ENCODE measurements around the gene XXYLT1. TPM values are rescaled to one million over a fixed set of nuclear protein-coding genes. Genes with fewer than 3 reads are reported as not detected.
"Not testable (repeated sequence)": the region's sequence is repeated elsewhere in the genome, so short reads cannot be mapped to it uniquely, and the experiment has no call there.

XXYLT1 gene
- total RNA-seq, 1 donor from 2014 or later: 16.4 TPM

DNA sequence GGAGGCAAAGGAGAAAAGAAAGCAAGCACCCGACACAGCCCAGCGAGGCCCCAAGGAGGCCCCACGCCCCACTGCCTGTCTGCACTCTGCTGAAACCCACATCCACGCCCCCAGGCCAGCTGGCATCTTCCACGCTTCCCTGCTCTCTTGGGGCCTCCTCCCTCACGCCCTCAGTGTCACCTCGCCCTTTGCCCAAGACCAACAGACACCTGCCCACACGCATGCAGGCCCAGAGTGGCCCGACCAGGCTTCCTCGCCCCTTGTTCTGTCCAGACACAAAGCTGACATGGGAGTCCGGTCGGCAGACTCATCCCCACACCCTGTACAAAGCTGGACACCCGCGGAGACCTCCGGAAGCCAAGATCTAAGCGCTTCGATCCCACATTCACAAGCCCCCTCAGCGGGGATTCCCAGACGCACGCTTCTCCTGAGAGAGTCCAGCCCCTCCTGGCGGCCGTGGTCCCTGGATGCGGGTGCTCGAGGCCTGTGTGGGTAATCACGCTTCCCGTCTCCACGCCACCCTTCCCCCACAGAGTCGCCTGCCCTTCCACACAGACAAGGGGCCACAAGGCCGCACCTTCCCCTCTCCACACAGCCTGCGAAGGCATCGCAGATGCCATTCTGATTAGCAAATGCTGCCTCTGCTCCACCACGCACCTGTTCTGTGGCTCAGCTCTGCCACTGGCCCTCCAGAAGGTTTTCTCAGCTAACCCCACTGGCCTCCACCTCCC is 176.6 kb downstream of the XXYLT1 start:
- Mint-ChIP-seq H3K27me3 (ENCODE audit: insufficient read depth, low read depth) (no peaks in the 10 kb centered on the region), H3K4me1 (peaks cover 42% of the 10 kb centered on the region), H3K9me3 (peaks cover 7% of the 10 kb centered on the region), H3K36me3 (peaks cover 6% of the 10 kb centered on the region), H3K4me3 (no peak overlapping the region), H3K27ac (no peak overlapping the region)
- Histone ChIP-seq H3K4me1 (no peaks in the 10 kb centered on the region), H3K4me2 (no peak overlapping the region), H3K9me3 (ENCODE audit: low read depth) (no peaks in the 10 kb centered on the region), H3K79me2 (ENCODE audit: low read depth) (no peaks in the 10 kb centered on the region), H3K4me3 (no peak overlapping the region), H3K9ac (no peak overlapping the region), H2AFZ (replicated peaks) (no peak overlapping the region), H4K20me1 (ENCODE audit: low read depth) (no peaks in the 10 kb centered on the region), H3K27me3 (no peaks in the 10 kb centered on the region), H3K27ac (no peak overlapping the region), H3F3A (ENCODE audit: low read depth) (no peaks in the 10 kb centered on the region), H3K36me3 (no peaks in the 10 kb centered on the region)
- no peak for DNase-seq (ENCODE audit: low spot score)
- TF ChIP-seq CTCF (IDR thresholded peaks at IDR 0.05) (no peak), EZH2phosphoT487 (IDR thresholded peaks at IDR 0.05) (no peak), EZH2 (IDR thresholded peaks at IDR 0.05) (no peak)

- Histone ChIP-seq H4K20me1 (ENCODE audit: low read depth) (no peaks in the 10 kb centered on the region), H3K9me3 (ENCODE audit: low read depth) (no peaks in the 10 kb centered on the region), H3K27me3 (no peaks in the 10 kb centered on the region), H3K36me3 (no peaks in the 10 kb centered on the region), H3K79me2 (ENCODE audit: low read depth) (no peaks in the 10 kb centered on the region), H3K4me3 (no peak overlapping the region), H3F3A (ENCODE audit: low read depth) (no peaks in the 10 kb centered on the region), H2AFZ (replicated peaks) (no peak overlapping the region), H3K4me2 (no peak overlapping the region), H3K4me1 (no peaks in the 10 kb centered on the region), H3K27ac (no peak overlapping the region), H3K9ac (no peak overlapping the region)
- Mint-ChIP-seq H3K4me3 (no peak overlapping the region), H3K9me3 (peaks cover 7% of the 10 kb centered on the region), H3K27ac (no peak overlapping the region), H3K4me1 (peaks cover 42% of the 10 kb centered on the region), H3K36me3 (peaks cover 6% of the 10 kb centered on the region), H3K27me3 (ENCODE audit: insufficient read depth, low read depth) (no peaks in the 10 kb centered on the region)
- no peak for TF ChIP-seq CTCF (IDR thresholded peaks at IDR 0.05)
- TF ChIP-seq EZH2 (IDR thresholded peaks at IDR 0.05): no peak
- no peak for TF ChIP-seq EZH2phosphoT487 (IDR thresholded peaks at IDR 0.05)
- DNase-seq (ENCODE audit: low spot score): no peak
Observed at GRCh38 chr3:195093731-195094130, 177.2 kb downstream of the XXYLT1 start.

DNA sequence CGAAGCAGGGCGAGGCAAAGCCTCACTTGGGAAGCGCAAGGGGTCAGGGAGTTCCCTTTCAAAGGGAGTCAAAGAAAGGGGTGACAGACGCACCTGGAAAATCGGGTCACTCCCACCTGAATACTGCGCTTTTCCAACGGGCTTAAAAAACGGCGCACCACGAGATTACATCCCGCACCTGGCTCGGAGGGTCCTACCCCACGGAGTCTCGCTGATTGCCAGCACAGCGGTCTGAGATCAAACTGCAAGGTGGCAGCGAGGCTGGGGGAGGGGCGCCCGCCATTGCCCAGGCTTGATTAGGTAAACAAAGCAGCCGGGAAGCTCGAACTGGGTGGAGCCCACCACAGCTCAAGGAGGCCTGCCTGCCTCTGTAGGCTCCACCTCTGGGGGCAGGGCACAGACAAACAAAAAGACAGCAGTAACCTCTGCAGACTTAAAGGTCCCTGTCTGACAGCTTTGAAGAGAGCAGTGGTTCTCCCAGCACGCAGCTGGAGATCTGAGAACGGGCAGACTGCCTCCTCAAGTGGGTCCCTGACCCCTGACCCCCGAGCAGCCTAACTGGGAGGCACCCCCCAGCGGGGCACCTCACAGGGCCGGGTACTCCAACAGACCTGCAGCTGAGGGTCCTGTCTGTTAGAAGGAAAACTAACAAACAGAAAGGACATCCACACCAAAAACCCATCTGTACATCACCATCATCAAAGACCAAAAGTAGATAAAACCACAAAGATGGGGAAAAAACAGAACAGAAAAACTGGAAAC is 182.9 kb downstream of the XXYLT1 start:
- H3K9me3 ChIP-seq (ENCODE audit: low read depth); H3K9me3 Mint-ChIP-seq; H3K27me3 ChIP-seq; H4K20me1 ChIP-seq (ENCODE audit: low read depth); H3K36me3 Mint-ChIP-seq; H3K9ac ChIP-seq; H3F3A ChIP-seq (ENCODE audit: low read depth); DNase-seq (ENCODE audit: low spot score); H3K79me2 ChIP-seq (ENCODE audit: low read depth); H3K27ac ChIP-seq; H3K36me3 ChIP-seq: not testable (repeated sequence)
- peak overlapping the region; percentile 76 for H2AFZ ChIP-seq (replicated peaks)
- H3K4me1 ChIP-seq: peaks cover 21% of the 10 kb centered on the region
- peaks cover 27% of the 10 kb centered on the region for H3K4me1 Mint-ChIP-seq
- H3K4me2 ChIP-seq: peak overlapping the region; percentile 84
- peaks cover 10% of the 10 kb centered on the region for H3K27me3 Mint-ChIP-seq (ENCODE audit: insufficient read depth, low read depth)
- peak overlapping the region; percentile 51 for H3K4me3 ChIP-seq
- peak overlapping the region; percentile 82 for H3K4me3 Mint-ChIP-seq
- H3K27ac Mint-ChIP-seq: peak overlapping the region; percentile 88

- Histone ChIP-seq H3K27me3 (no peaks in the 10 kb centered on the region), H3K9me3 (ENCODE audit: low read depth) (no peaks in the 10 kb centered on the region), H3K4me1 (peaks cover 24% of the 10 kb centered on the region), H2AFZ (replicated peaks) (no peak overlapping the region), H3K9ac (no peak overlapping the region), H3K4me2 (peak overlapping the region; percentile 84), H3K79me2 (ENCODE audit: low read depth) (peaks cover 3% of the 10 kb centered on the region), H3K4me3 (peak overlapping the region; percentile 51), H3F3A (ENCODE audit: low read depth) (no peaks in the 10 kb centered on the region), H3K27ac (no peak overlapping the region), H4K20me1 (ENCODE audit: low read depth) (no peaks in the 10 kb centered on the region), H3K36me3 (no peaks in the 10 kb centered on the region)
- peaks cover 31% of the 10 kb centered on the region for H3K4me1 Mint-ChIP-seq
- H3K36me3 Mint-ChIP-seq: peaks cover 1% of the 10 kb centered on the region
- H3K27ac Mint-ChIP-seq: peak overlapping the region; percentile 88
- H3K27me3 Mint-ChIP-seq (ENCODE audit: insufficient read depth, low read depth): peaks cover 10% of the 10 kb centered on the region
- DNase-seq (ENCODE audit: low spot score): peak; percentile 20
- TF ChIP-seq CTCF (IDR thresholded peaks at IDR 0.05): no peak
- TF ChIP-seq EZH2phosphoT487 (IDR thresholded peaks at IDR 0.05): no peak
- TF ChIP-seq EZH2 (IDR thresholded peaks at IDR 0.05): no peak
- peaks cover 2% of the 10 kb centered on the region for H3K9me3 Mint-ChIP-seq
- H3K4me3 Mint-ChIP-seq: peak overlapping the region; percentile 82
Observed at GRCh38 chr3:195087328-195087727, 183.6 kb downstream of the XXYLT1 start.
